H1 (cell line): ENCODE measurements around the gene DAP. TPM values are rescaled to one million over a fixed set of nuclear protein-coding genes. Genes with fewer than 3 reads are reported as not detected.

Source experiments
- CTCF ChIA-PET: fragments of 300-600 bp; sonication (Branson Sonifier 250); formaldehyde crosslinking; loops from one replicate; lab custom pipeline; 2021; ENCODE audit not compliant: partially characterized antibody; lab: Charles Lee
- POLR2A ChIA-PET: fragments of 300-600 bp; sonication (Branson Sonifier 250); formaldehyde crosslinking; loops from one replicate; lab custom pipeline; 2021; ENCODE audit warnings: inconsistent platforms; ENCODE audit not compliant: partially characterized antibody; lab: Charles Lee
- DNase-seq, 2 experiments: peaks; one replicate each; pipeline versions ENCODE4 v3.0.0 to v3.0.0-alpha.2; 2010 to 2022; ENCODE audit warnings: low spot score in 2 of 2, low read depth in 1 of 2, mixed read lengths in 1 of 2
- FAIRE-seq: peaks from 2 replicates; lab custom pipeline; 2011; peaks lifted over from hg19 to GRCh38; lab: Jason Lieb, UNC
- H2AFZ ChIP-seq: 2 replicates; pipeline ENCODE4 v1.8.1; 2012; ENCODE audit warnings: low read length, inconsistent platforms
- H2AK5ac ChIP-seq: 2 replicates; pipeline ENCODE4 v1.6.1; 2013; ENCODE audit warnings: low read depth, low read length
- H2BK120ac ChIP-seq: replicated peaks from 2 replicates; pipeline ENCODE3; 2013; ENCODE audit warnings: low read depth, low read length, inconsistent platforms
- H2BK12ac ChIP-seq: 2 replicates; pipeline ENCODE4 v1.6.1; 2013; ENCODE audit warnings: low read depth, low read length
- H2BK15ac ChIP-seq: 2 replicates; pipeline ENCODE4 v1.6.1; 2013; ENCODE audit warnings: low read length
- H2BK20ac ChIP-seq: 2 replicates; pipeline ENCODE4 v1.6.1; 2013; ENCODE audit warnings: low read length
- H2BK5ac ChIP-seq: 2 replicates; pipeline ENCODE4 v1.6.1; 2013; ENCODE audit warnings: low read depth, low read length
- H3K14ac ChIP-seq: 2 replicates; pipeline ENCODE4 v1.6.1; 2013; ENCODE audit warnings: inconsistent platforms; ENCODE audit not compliant: insufficient read length
- H3K18ac ChIP-seq: 2 replicates; pipeline ENCODE4 v1.6.1; 2013; ENCODE audit warnings: low read length; ENCODE audit errors: extremely low read depth
- H3K23ac ChIP-seq: 2 replicates; pipeline ENCODE4 v1.6.1; 2013; ENCODE audit warnings: inconsistent platforms; ENCODE audit not compliant: insufficient read length
- H3K23me2 ChIP-seq: 2 replicates; pipeline ENCODE4 v1.6.1; 2013; ENCODE audit warnings: low read depth, low read length
- H3K27ac ChIP-seq: 2 replicates; pipeline ENCODE4 v1.6.1; 2011; ENCODE audit warnings: low read depth, low read length, inconsistent platforms
- H3K27me3 ChIP-seq, 4 experiments: replicated peaks in 1 of 4; 1 replicate in 1 of 4; 2 replicates in 3 of 4; pipeline versions ENCODE4 v1.6.1 to v1.8.1; 2011 to 2013; ENCODE audit warnings: low read length in 3 of 4, mild to moderate bottlenecking in 3 of 4, inconsistent platforms in 2 of 4, mixed read lengths in 2 of 4, moderate library complexity in 1 of 4; ENCODE audit not compliant: control insufficient read depth in 3 of 4, insufficient read depth in 3 of 4; ENCODE audit errors: extremely low read depth in 1 of 4
- H3K36me3 ChIP-seq, 4 experiments: 2 replicates each; pipeline versions ENCODE4 v1.6.1 to v1.8.1; 2011 to 2013; ENCODE audit warnings: mild to moderate bottlenecking in 4 of 4, low read length in 3 of 4, moderate library complexity in 2 of 4, control low read depth in 1 of 4, inconsistent platforms in 1 of 4; ENCODE audit not compliant: insufficient read depth in 4 of 4, control insufficient read depth in 2 of 4
- H3K4ac ChIP-seq: replicated peaks from 2 replicates; pipeline ENCODE3; 2013; ENCODE audit warnings: low read length, low read depth, mixed read lengths, inconsistent platforms; ENCODE audit not compliant: insufficient read length
- H3K4me1 ChIP-seq, 4 experiments: replicated peaks in 1 of 4; 1 replicate in 1 of 4; 2 replicates in 3 of 4; pipeline versions ENCODE4 v1.6.1 to v1.8.1; 2011 to 2013; ENCODE audit warnings: low read length in 3 of 4, inconsistent platforms in 2 of 4, mixed read lengths in 1 of 4; ENCODE audit not compliant: insufficient read depth in 4 of 4, control insufficient read depth in 3 of 4
- H3K4me2 ChIP-seq, 2 experiments: 2 replicates each; pipeline versions ENCODE4 v1.6.1 to v1.8.1; 2011 to 2013; ENCODE audit warnings: low read depth in 2 of 2, low read length in 2 of 2, control low read depth in 1 of 2, inconsistent platforms in 1 of 2, mild to moderate bottlenecking in 1 of 2; ENCODE audit not compliant: insufficient read depth in 1 of 2
- H3K4me3 ChIP-seq, 4 experiments: fragments of 200-600, 300-600 bp in 1 of 4; sonication (generic), shearing (Covaris generic), sonication (Bioruptor Twin) in 1 of 4; 2 replicates each; pipeline versions ENCODE4 v1.5.1 to v1.8.1; 2011 to 2016; ENCODE audit warnings: low read length in 4 of 4, low read depth in 3 of 4, control low read depth in 2 of 4, inconsistent platforms in 2 of 4, mild to moderate bottlenecking in 2 of 4, mixed read lengths in 1 of 4, moderate library complexity in 1 of 4; ENCODE audit not compliant: insufficient read depth in 2 of 4; ENCODE audit errors: extremely low read depth in 1 of 4
- H3K56ac ChIP-seq: replicated peaks from 2 replicates; pipeline ENCODE3; 2013; ENCODE audit warnings: low read depth, mild to moderate bottlenecking, mixed read lengths, low read length, inconsistent platforms; ENCODE audit not compliant: insufficient read length
- H3K79me1 ChIP-seq: 2 replicates; pipeline ENCODE4 v1.6.1; 2013; ENCODE audit warnings: low read depth, low read length, control low read depth
- H3K79me2 ChIP-seq, 2 experiments: 2 replicates each; pipeline versions ENCODE4 v1.6.1 to v1.8.1; 2012 to 2013; ENCODE audit warnings: low read length in 2 of 2, mild to moderate bottlenecking in 2 of 2, inconsistent platforms in 1 of 2; ENCODE audit not compliant: insufficient read depth in 2 of 2, control insufficient read depth in 1 of 2
- H3K9ac ChIP-seq, 4 experiments: replicated peaks in 1 of 4; 1 replicate in 1 of 4; 2 replicates in 3 of 4; pipeline versions ENCODE4 v1.6.1 to v1.8.1; 2011 to 2013; ENCODE audit warnings: low read depth in 3 of 4, low read length in 3 of 4, control low read depth in 2 of 4, mild to moderate bottlenecking in 2 of 4, moderate library complexity in 2 of 4, inconsistent platforms in 1 of 4; ENCODE audit errors: extremely low read depth in 1 of 4
- H3K9me3 ChIP-seq, 2 experiments: 2 replicates each; pipeline versions ENCODE4 v1.6.1 to v1.8.1; 2012 to 2013; ENCODE audit warnings: mild to moderate bottlenecking in 2 of 2, moderate library complexity in 2 of 2, control low read depth in 1 of 2, inconsistent platforms in 1 of 2, low read depth in 1 of 2, low read length in 1 of 2, mixed read lengths in 1 of 2; ENCODE audit not compliant: insufficient read depth in 2 of 2
- H4K20me1 ChIP-seq, 2 experiments: replicated peaks in 1 of 2; 2 replicates each; pipeline versions ENCODE3 to v1.8.1; 2011 to 2013; ENCODE audit warnings: inconsistent platforms in 2 of 2, low read length in 2 of 2, mild to moderate bottlenecking in 1 of 2; ENCODE audit not compliant: insufficient read depth in 2 of 2, control insufficient read depth in 1 of 2
- H4K5ac ChIP-seq: 2 replicates; pipeline ENCODE4 v1.6.1; 2013; ENCODE audit warnings: low read length, low read depth, mixed read lengths, inconsistent platforms; ENCODE audit not compliant: insufficient read length
- H4K8ac ChIP-seq: 2 replicates; pipeline ENCODE4 v1.8.0; 2013; ENCODE audit warnings: mild to moderate bottlenecking, moderate library complexity, low read length, inconsistent platforms; ENCODE audit not compliant: insufficient read depth; ENCODE audit errors: extremely low read depth
- H4K91ac ChIP-seq: replicated peaks from 2 replicates; pipeline ENCODE3; 2013; ENCODE audit warnings: low read length, mixed read lengths, inconsistent platforms; ENCODE audit not compliant: insufficient read length
- BCL11A ChIP-seq, 2 experiments: IDR thresholded peaks; one replicate each; pipeline ENCODE4 v1.6.1; 2011; ENCODE audit warnings: low read depth in 2 of 2, low read length in 2 of 2, mild to moderate bottlenecking in 2 of 2
- CTBP2 ChIP-seq: IDR thresholded peaks from 2 replicates; pipeline ENCODE4 v1.7.0; 2011; ENCODE audit warnings: borderline replicate concordance, mild to moderate bottlenecking, moderate library complexity, mixed read lengths, low read length; ENCODE audit not compliant: insufficient read depth, insufficient read length
- GTF2F1 ChIP-seq: IDR thresholded peaks from 2 replicates; pipeline ENCODE4 v1.6.1; 2012; ENCODE audit warnings: low read depth, low read length, improper control_type of control experiment, borderline replicate concordance
- HDAC2 ChIP-seq, 2 experiments: fragments of 300-600 bp in 1 of 2; sonication (generic) in 1 of 2; IDR thresholded peaks; 2 replicates each; pipeline ENCODE4 v1.6.1; 2011 to 2012; ENCODE audit warnings: low read depth in 2 of 2, low read length in 2 of 2, mild to moderate bottlenecking in 2 of 2, moderate library complexity in 2 of 2, borderline replicate concordance in 1 of 2, inconsistent platforms in 1 of 2
- PHF8 ChIP-seq: fragments of 200-600 bp; sonication (generic); conservative IDR thresholded peaks from 2 replicates; pipeline ENCODE4 v1.7.1; 2012; ENCODE audit warnings: low read depth, mild to moderate bottlenecking, inconsistent platforms, low read length, moderate library complexity
- RAD21 ChIP-seq, 2 experiments: IDR thresholded peaks in 1 of 2; conservative IDR thresholded peaks in 1 of 2; 2 replicates each; pipeline ENCODE4 v1.6.1; 2011; ENCODE audit warnings: low read depth in 2 of 2, low read length in 2 of 2, improper control_type of control experiment in 1 of 2, inconsistent platforms in 1 of 2, mild to moderate bottlenecking in 1 of 2, moderate library complexity in 1 of 2
- SP2 ChIP-seq: IDR thresholded peaks from 2 replicates; pipeline ENCODE4 v1.6.1; 2012; ENCODE audit warnings: mild to moderate bottlenecking, low read length, inconsistent platforms
- TAF1 ChIP-seq: IDR thresholded peaks from 2 replicates; pipeline ENCODE4 v1.6.1; 2011; ENCODE audit warnings: mild to moderate bottlenecking, low read depth, low read length
- TCF12 ChIP-seq: IDR thresholded peaks from 2 replicates; pipeline ENCODE4 v1.6.1; 2011; ENCODE audit warnings: low read depth, mild to moderate bottlenecking, low read length
- WGBS, 2 experiments: shearing (Covaris generic) in 1 of 2; methylation state at CpG; one replicate each; pipeline versions ENCODE4 v1.1.6 to v1.1.7; 2013 to 2015; ENCODE audit warnings: low lambda C conversion rate in 2 of 2, mixed read lengths in 2 of 2, inconsistent platforms in 1 of 2, low coverage in 1 of 2, missing lambda C conversion rate in 1 of 2; ENCODE audit not compliant: insufficient replicate concordance in 2 of 2, insufficient coverage in 1 of 2, insufficient read length in 1 of 2; ENCODE audit errors: extremely low coverage in 1 of 2, missing lambda C conversion rate in 1 of 2; 5-methylcytosine and 5-hydroxymethylcytosine counted together
- polyA plus RNA-seq, 7 experiments: library from polyadenylated mRNA; depleted of rRNA in 3 of 7; stranded (reverse) in 5 of 7; unstranded in 2 of 7; fragments of >200 nt in 5 of 7; fragments of 200-250 nt in 2 of 7; gene quantifications; 1 replicate in 5 of 7; 2 replicates in 1 of 7; 4 replicates in 1 of 7; pipeline versions ENCODE4 v1.2.1 to v1.2.3, GENCODE V29; 2011 to 2013; ENCODE audit warnings: missing spikeins in 2 of 7, mixed read lengths in 2 of 7
- total RNA-seq: library from RNA; stranded (reverse); fragmentation: NEBNext Ultra II Directional; extraction: Animal tissue kit (Norgen Biotek cat#: 25700); gene quantifications from 2 replicates; pipeline ENCODE4 v1.2.1, GENCODE V29; 2021
- TF ChIP-seq, protein P1 (sequence below): IDR thresholded peaks from 2 replicates; pipeline ENCODE4 v1.6.1; 2012; ENCODE audit warnings: low read length, inconsistent platforms

DAP gene
- total and polyA plus RNA-seq, 2 of the 8 experiments (the other 6 are each of a cell fraction or from before 2014, with no cell fraction given): 26.2 to 44.4 TPM

- no peak overlapping the region for H2BK20ac ChIP-seq
- H2BK120ac ChIP-seq: no peak overlapping the region
- H3K36me3 ChIP-seq: no peaks in the 10 kb centered on the region
- no peak overlapping the region for H2AFZ ChIP-seq
- H3K23me2 ChIP-seq: no peaks in the 10 kb centered on the region
- H2BK12ac ChIP-seq: no peak overlapping the region
- whole genome bisulfite sequencing, 2 experiments: 89% methylated on average over 9 of the region's 9 CpGs; no CpG with 5 or more reads in 1 of the 2 experiments
- H3K27ac ChIP-seq: no peak overlapping the region
- H3K9ac ChIP-seq: no peak overlapping the region
- no peak overlapping the region for H4K8ac ChIP-seq
- H3K9me3 ChIP-seq: no peaks in the 10 kb centered on the region
- ChIA-PET POLR2A (no interaction called here), CTCF (interaction anchor here (0.7 to 5.6 kb wide), 56 partner anchors 8 to 489 kb away, joined by 3 to 45 read pairs (median 4); no protein-coding TSS in a partner anchor)
- no peak for DNase-seq
- no peak overlapping the region for H3K4ac ChIP-seq
- H3K18ac ChIP-seq: no peak overlapping the region; the same call in 1 of the 2 replicates
- H3K4me1 ChIP-seq: peaks cover 4 to 17% (median 11%) of the 10 kb centered on the region in 4 experiments
- no peak overlapping the region for H2BK15ac ChIP-seq
- H2BK5ac ChIP-seq: no peak overlapping the region
- H4K91ac ChIP-seq: no peak overlapping the region
- peaks cover 2% of the 10 kb centered on the region; the same call in 1 of the 2 replicates for H3K79me1 ChIP-seq
- no peak overlapping the region for H3K4me3 ChIP-seq
- H3K4me2 ChIP-seq: no peak overlapping the region
- H3K27me3 ChIP-seq: no peaks in the 10 kb centered on the region
- no peak overlapping the region for H3K23ac ChIP-seq
- H3K14ac ChIP-seq: no peak overlapping the region
- H4K5ac ChIP-seq: no peak overlapping the region
- H3K79me2 ChIP-seq: no peaks in the 10 kb centered on the region
- H2AK5ac ChIP-seq: no peak overlapping the region; the same call in 1 of the 2 replicates
- FAIRE-seq: no peak
- H4K20me1 ChIP-seq: peaks cover 1 to 2% of the 10 kb centered on the region in 2 experiments
- H3K56ac ChIP-seq: no peak overlapping the region
- TF ChIP-seq RAD21 (IDR thresholded peaks at IDR 0.05 in 1 of 2, conservative IDR thresholded peaks at IDR 0.05 in 1 of 2; ENCODE audit: low read depth in 2 of 2, low read length in 2 of 2) (no peak), GTF2F1 (no peak), TAF1 (no peak), CTBP2 (no peak), TCF12 (no peak), HDAC2 (IDR thresholded peaks at IDR 0.05; ENCODE audit: borderline replicate concordance in 1 of 2, low read depth in 2 of 2, low read length in 2 of 2) (no peak), SP2 (no peak), BCL11A (IDR thresholded peaks at IDR 0.05; ENCODE audit: low read depth in 2 of 2, low read length in 2 of 2) (no peak), PHF8 (no peak)
- TF ChIP-seq, protein P1, sequence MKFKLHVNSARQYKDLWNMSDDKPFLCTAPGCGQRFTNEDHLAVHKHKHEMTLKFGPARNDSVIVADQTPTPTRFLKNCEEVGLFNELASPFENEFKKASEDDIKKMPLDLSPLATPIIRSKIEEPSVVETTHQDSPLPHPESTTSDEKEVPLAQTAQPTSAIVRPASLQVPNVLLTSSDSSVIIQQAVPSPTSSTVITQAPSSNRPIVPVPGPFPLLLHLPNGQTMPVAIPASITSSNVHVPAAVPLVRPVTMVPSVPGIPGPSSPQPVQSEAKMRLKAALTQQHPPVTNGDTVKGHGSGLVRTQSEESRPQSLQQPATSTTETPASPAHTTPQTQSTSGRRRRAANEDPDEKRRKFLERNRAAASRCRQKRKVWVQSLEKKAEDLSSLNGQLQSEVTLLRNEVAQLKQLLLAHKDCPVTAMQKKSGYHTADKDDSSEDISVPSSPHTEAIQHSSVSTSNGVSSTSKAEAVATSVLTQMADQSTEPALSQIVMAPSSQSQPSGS: no peak
Measured at GRCh38 chr5:10702040-10702629, 58.9 kb downstream of the DAP start.
